GM12878 (cell line): Measurements from ENCODE around the gene PARVA. TPM values are rescaled to one million over a fixed set of nuclear protein-coding genes. Genes with fewer than 3 reads are reported as not detected.

ENCODE experiments used
- ATAC-seq: fragments of 200-7000 bp; cut with Tn5 transposase; 3 replicates; pipeline ENCODE4 v1.9.1; 2020; ENCODE audit warnings: mild to moderate bottlenecking, moderate library complexity
- BruUV-seq: library from RNA; stranded (reverse); fragments of 400-500 nt; replicated peaks from 2 replicates; lab custom pipeline; 2021; lab: Mats Ljungman, UMichigan
- CTCF ChIA-PET: fragments of 300-600 bp; sonication (Branson Sonifier 250); formaldehyde crosslinking; extraction: SDS; loops from one replicate; lab custom pipeline; 2021; ENCODE audit warnings: inconsistent platforms; lab: Yijun Ruan, JAX
- POLR2A ChIA-PET: fragments of 350-600 bp; formaldehyde crosslinking; extraction: SDS; loops from one replicate; lab custom pipeline; 2021; ENCODE audit warnings: inconsistent platforms; lab: Charles Lee
- RAD21 ChIA-PET: fragments of 300-600 bp; sonication (Branson Sonifier 250); formaldehyde crosslinking; loops from one replicate; lab custom pipeline; 2023; ENCODE audit warnings: antibody characterized with exemption; ENCODE audit not compliant: unreplicated experiment; lab: Charles Lee
- SMC1A ChIA-PET: fragments of 300-600 bp; sonication (Branson Sonifier 250); formaldehyde crosslinking; loops from one replicate; lab custom pipeline; 2023; ENCODE audit not compliant: unreplicated experiment, uncharacterized antibody; lab: Charles Lee
- DNase-seq: peaks from one replicate; pipeline ENCODE4 v3.0.0-alpha.2; 2011; ENCODE audit warnings: low read depth, low spot score
- FAIRE-seq: peaks from 3 replicates; lab custom pipeline; 2011; peaks lifted over from hg19 to GRCh38; lab: Jason Lieb, UNC
- H2AFZ ChIP-seq: 2 replicates; pipeline ENCODE4 v1.6.0; 2011; ENCODE audit warnings: low read depth, low read length, control low read depth; ENCODE audit not compliant: control insufficient read depth
- H3K27ac ChIP-seq: 2 replicates; pipeline ENCODE4 v1.5.1; 2011; ENCODE audit warnings: control low read depth; ENCODE audit not compliant: control insufficient read depth, insufficient read depth
- H3K27me3 ChIP-seq, 2 experiments: replicated peaks in 1 of 2; 2 replicates each; pipeline versions ENCODE4 v1.6.0 to v1.6.1; 2011; ENCODE audit warnings: low read length in 1 of 2; ENCODE audit not compliant: control insufficient read depth in 2 of 2, insufficient read depth in 2 of 2
- H3K36me3 ChIP-seq, 2 experiments: 2 replicates each; pipeline ENCODE4 v1.5.1; 2011; ENCODE audit warnings: low read length in 1 of 2; ENCODE audit not compliant: control insufficient read depth in 2 of 2, insufficient read depth in 2 of 2
- H3K4me1 ChIP-seq: 2 replicates; pipeline ENCODE4 v1.6.1; 2011; ENCODE audit warnings: mild to moderate bottlenecking, low read length, moderate library complexity, mixed read lengths; ENCODE audit not compliant: control insufficient read depth, insufficient read depth
- H3K4me2 ChIP-seq: 2 replicates; pipeline ENCODE4 v1.6.0; 2011; ENCODE audit warnings: control low read depth; ENCODE audit not compliant: control insufficient read depth, insufficient read depth
- H3K4me3 ChIP-seq: fragments of 200-600 bp; sonication (generic); 2 replicates; pipeline ENCODE4 v1.5.1; 2016
- H3K79me2 ChIP-seq: 2 replicates; pipeline ENCODE4 v1.6.0; 2011; ENCODE audit warnings: low read length; ENCODE audit not compliant: control insufficient read depth, insufficient read depth
- H3K9ac ChIP-seq: 2 replicates; pipeline ENCODE4 v1.8.0; 2011; ENCODE audit warnings: low read length, control low read depth, mixed read lengths; ENCODE audit not compliant: control insufficient read depth, insufficient read depth
- H3K9me3 ChIP-seq: replicated peaks from 3 replicates; pipeline ENCODE4 v1.5.1; 2011; ENCODE audit warnings: mild to moderate bottlenecking, low read length; ENCODE audit not compliant: control insufficient read depth, insufficient read depth
- H4K20me1 ChIP-seq: 2 replicates; pipeline ENCODE4 v1.6.0; 2011; ENCODE audit not compliant: control insufficient read depth, insufficient read depth
- CBFB ChIP-seq: IDR thresholded peaks from 2 replicates; pipeline ENCODE4 v1.6.1; 2016; ENCODE audit warnings: antibody characterized with exemption, low read depth
- CUX1 ChIP-seq: IDR thresholded peaks from 2 replicates; pipeline ENCODE4 v1.6.1; 2012; ENCODE audit warnings: improper control_type of control experiment, low read depth, low read length; ENCODE audit not compliant: insufficient replicate concordance
- FOXM1 ChIP-seq: IDR thresholded peaks from 2 replicates; pipeline ENCODE4 v1.6.1; 2012; ENCODE audit warnings: low read depth, mild to moderate bottlenecking, inconsistent platforms, low read length, moderate library complexity
- PAX8 ChIP-seq: fragments of 450-650 bp; IDR thresholded peaks from 2 replicates; pipeline ENCODE4 v1.6.1; 2017; ENCODE audit warnings: mild to moderate bottlenecking, moderate library complexity
- RB1 ChIP-seq: fragments of 450-650 bp; formaldehyde crosslinking; IDR thresholded peaks from 2 replicates; pipeline ENCODE4 v1.6.1; 2017; ENCODE audit warnings: mild to moderate bottlenecking, borderline replicate concordance
- RELB ChIP-seq: fragments of 450-650 bp; IDR thresholded peaks from 2 replicates; pipeline ENCODE4 v1.6.1; 2017; ENCODE audit warnings: low read depth, mild to moderate bottlenecking, moderate library complexity
- SIN3A ChIP-seq: IDR thresholded peaks from 2 replicates; pipeline ENCODE4 v1.6.1; 2012; ENCODE audit warnings: low read depth, low read length, improper control_type of control experiment
- in situ Hi-C: fragments of 300-500 bp; cut with MboI; formaldehyde crosslinking; loops from 9 replicates; pipeline ENCODE4 v1.14.3; 2018; ENCODE audit warnings: mixed read lengths
- intact Hi-C: fragments of 100-400 bp; cut with micrococcal nuclease; formaldehyde crosslinking; loops from one replicate; pipeline ENCODE4 v1.14.2; 2022; ENCODE audit not compliant: unreplicated experiment
- polyA plus RNA-seq, 11 experiments: library from polyadenylated mRNA; depleted of rRNA in 4 of 11; unstranded in 6 of 11; stranded (reverse) in 5 of 11; fragments of >200 nt; fragmentation: Nextera tagmentation in 4 of 11; fragmentation: Illumina TruSeq in 1 of 11; extraction: Ambion mirVana in 4 of 11; extraction: Trizol in 1 of 11; gene quantifications; 1 replicate in 1 of 11; 2 replicates in 10 of 11; pipeline versions ENCODE4 v1.2.1 to v1.2.3, GENCODE V29; 2011 to 2016; ENCODE audit warnings: inconsistent platforms in 2 of 11, missing spikeins in 2 of 11, low read depth in 1 of 11
- total RNA-seq, 4 experiments: library from RNA; depleted of rRNA in 3 of 4; stranded (reverse); fragments of >200 nt in 3 of 4; fragmentation: Illumina TruSeq in 1 of 4; extraction: Trizol in 1 of 4; gene quantifications; 2 replicates each; pipeline versions ENCODE4 v1.2.1 to v1.2.3, GENCODE V29; 2013 to 2021
- TF ChIP-seq, protein P1 (sequence below): fragments of 450-650 bp; IDR thresholded peaks from 2 replicates; pipeline ENCODE4 v1.6.1; 2017; ENCODE audit warnings: mild to moderate bottlenecking

PARVA gene
- total and polyA plus RNA-seq, 10 of the 15 experiments (the other 5 are each of a cell fraction or from before 2014, with no cell fraction given): 0.01 to 0.44 (median 0.03) TPM; not detected in 7

- ChIA-PET SMC1A (no interaction called here), POLR2A (no interaction called here), CTCF (no interaction called here), RAD21 (no interaction called here)
- DNase-seq (no peak), FAIRE-seq (no peak), ATAC-seq (no peak)
- TF ChIP-seq CBFB: no peak
- no peak for TF ChIP-seq FOXM1
- no peak for TF ChIP-seq RELB
- no peak for TF ChIP-seq RB1
- TF ChIP-seq, protein P1, sequence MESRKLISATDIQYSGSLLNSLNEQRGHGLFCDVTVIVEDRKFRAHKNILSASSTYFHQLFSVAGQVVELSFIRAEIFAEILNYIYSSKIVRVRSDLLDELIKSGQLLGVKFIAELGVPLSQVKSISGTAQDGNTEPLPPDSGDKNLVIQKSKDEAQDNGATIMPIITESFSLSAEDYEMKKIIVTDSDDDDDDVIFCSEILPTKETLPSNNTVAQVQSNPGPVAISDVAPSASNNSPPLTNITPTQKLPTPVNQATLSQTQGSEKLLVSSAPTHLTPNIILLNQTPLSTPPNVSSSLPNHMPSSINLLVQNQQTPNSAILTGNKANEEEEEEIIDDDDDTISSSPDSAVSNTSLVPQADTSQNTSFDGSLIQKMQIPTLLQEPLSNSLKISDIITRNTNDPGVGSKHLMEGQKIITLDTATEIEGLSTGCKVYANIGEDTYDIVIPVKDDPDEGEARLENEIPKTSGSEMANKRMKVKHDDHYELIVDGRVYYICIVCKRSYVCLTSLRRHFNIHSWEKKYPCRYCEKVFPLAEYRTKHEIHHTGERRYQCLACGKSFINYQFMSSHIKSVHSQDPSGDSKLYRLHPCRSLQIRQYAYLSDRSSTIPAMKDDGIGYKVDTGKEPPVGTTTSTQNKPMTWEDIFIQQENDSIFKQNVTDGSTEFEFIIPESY: no peak
- no peak for TF ChIP-seq PAX8
- TF ChIP-seq CUX1: no peak
- TF ChIP-seq SIN3A: no peak
- Histone ChIP-seq H3K9ac (no peak overlapping the region), H3K27ac (no peak overlapping the region), H3K4me3 (no peak overlapping the region), H3K79me2 (no peaks in the 10 kb centered on the region), H3K4me1 (no peaks in the 10 kb centered on the region), H3K4me2 (no peak overlapping the region), H2AFZ (no peak overlapping the region), H3K36me3 (no peaks in the 10 kb centered on the region), H4K20me1 (no peaks in the 10 kb centered on the region), H3K27me3 (no peaks in the 10 kb centered on the region), H3K9me3 (no peaks in the 10 kb centered on the region)
- in situ Hi-C loops (no loop called here), intact Hi-C loops (no loop called here)
- BruUV-seq: no TSS peak
These were observed 13.3 kb downstream of the PARVA start for GRCh38 chr11:12390687-12391110.
